H9 (cell line): Measurements from ENCODE around the gene ASMTL. TPM values are rescaled to one million over a fixed set of nuclear protein-coding genes. Genes with fewer than 3 reads are reported as not detected.

Experiments
- DNase-seq: peaks from one replicate; pipeline ENCODE4 v3.0.0-alpha.2; 2017
- H2AFZ ChIP-seq: one replicate; pipeline ENCODE4 v1.6.1; 2013; ENCODE audit warnings: mild to moderate bottlenecking, low read length, control low read depth, moderate library complexity
- H2AK5ac ChIP-seq: 2 replicates; pipeline ENCODE4 v1.6.1; 2013; ENCODE audit warnings: low read length, control low read depth, mixed read lengths; ENCODE audit not compliant: insufficient read length
- H2BK120ac ChIP-seq: one replicate; pipeline ENCODE4 v1.6.1; 2013; ENCODE audit warnings: low read depth, mild to moderate bottlenecking, low read length, control low read depth, inconsistent platforms; ENCODE audit not compliant: poor library complexity, severe bottlenecking
- H2BK12ac ChIP-seq: 2 replicates; pipeline ENCODE4 v1.6.1; 2013; ENCODE audit warnings: low read length, control low read depth, mixed read lengths, low read depth; ENCODE audit not compliant: insufficient read length
- H2BK15ac ChIP-seq: 2 replicates; pipeline ENCODE4 v1.6.1; 2013; ENCODE audit warnings: low read depth, low read length, control low read depth
- H2BK20ac ChIP-seq: one replicate; pipeline ENCODE4 v1.6.1; 2013; ENCODE audit warnings: low read depth, mild to moderate bottlenecking, low read length, control low read depth, inconsistent platforms; ENCODE audit not compliant: poor library complexity, severe bottlenecking
- H2BK5ac ChIP-seq: 2 replicates; pipeline ENCODE4 v1.6.1; 2013; ENCODE audit warnings: low read length, control low read depth, mixed read lengths; ENCODE audit not compliant: insufficient read length
- H3K14ac ChIP-seq: 2 replicates; pipeline ENCODE4 v1.6.1; 2013; ENCODE audit warnings: low read length, control low read depth; ENCODE audit not compliant: insufficient read depth
- H3K18ac ChIP-seq: 2 replicates; pipeline ENCODE4 v1.6.1; 2013; ENCODE audit warnings: low read depth, mild to moderate bottlenecking, mixed read lengths, low read length, control low read depth; ENCODE audit not compliant: insufficient read length
- H3K23ac ChIP-seq: 2 replicates; pipeline ENCODE4 v1.6.1; 2013; ENCODE audit warnings: low read length, control low read depth, mixed read lengths, low read depth; ENCODE audit not compliant: insufficient read length
- H3K23me2 ChIP-seq: 2 replicates; pipeline ENCODE4 v1.6.1; 2013; ENCODE audit warnings: low read depth, mild to moderate bottlenecking, mixed read lengths, low read length, control low read depth; ENCODE audit not compliant: insufficient read length, poor library complexity, severe bottlenecking
- H3K27ac ChIP-seq: 2 replicates; pipeline ENCODE4 v1.5.1; 2013; ENCODE audit warnings: low read length, control low read depth, mixed read lengths, low read depth; ENCODE audit not compliant: insufficient read length
- H3K27me3 ChIP-seq: 2 replicates; pipeline ENCODE4 v1.6.1; 2013; ENCODE audit warnings: low read length, control low read depth, inconsistent platforms; ENCODE audit not compliant: insufficient read depth
- H3K4ac ChIP-seq: 2 replicates; pipeline ENCODE4 v1.6.1; 2013; ENCODE audit warnings: low read depth, mild to moderate bottlenecking, control low read depth, inconsistent platforms, low read length, moderate library complexity
- H3K4me1 ChIP-seq: 2 replicates; pipeline ENCODE4 v1.6.1; 2013; ENCODE audit warnings: low read length, control low read depth, inconsistent platforms; ENCODE audit not compliant: insufficient read depth
- H3K4me2 ChIP-seq: 2 replicates; pipeline ENCODE4 v1.6.1; 2013; ENCODE audit warnings: low read length, control low read depth, mixed read lengths; ENCODE audit not compliant: insufficient read length, insufficient read depth
- H3K56ac ChIP-seq: 2 replicates; pipeline ENCODE4 v1.6.1; 2013; ENCODE audit warnings: low read depth, mild to moderate bottlenecking, mixed read lengths, low read length, control low read depth; ENCODE audit not compliant: insufficient read length
- H3K79me1 ChIP-seq: 2 replicates; pipeline ENCODE4 v1.6.1; 2013; ENCODE audit warnings: low read depth, mild to moderate bottlenecking, moderate library complexity, low read length, control low read depth, inconsistent platforms; ENCODE audit not compliant: insufficient read depth, poor library complexity, severe bottlenecking
- H3K79me2 ChIP-seq: 2 replicates; pipeline ENCODE4 v1.6.1; 2013; ENCODE audit warnings: low read length, control low read depth, inconsistent platforms; ENCODE audit not compliant: insufficient read depth
- H3K9ac ChIP-seq: 2 replicates; pipeline ENCODE4 v1.6.1; 2013; ENCODE audit warnings: low read length, control low read depth, mixed read lengths; ENCODE audit not compliant: insufficient read length; ENCODE audit errors: extremely low read depth
- H3K9me3 ChIP-seq: one replicate; pipeline ENCODE4 v1.6.1; 2013; ENCODE audit warnings: low read depth, low read length, inconsistent platforms; ENCODE audit not compliant: control insufficient read depth
- H3T11ph ChIP-seq: one replicate; pipeline ENCODE4 v1.6.1; 2013; ENCODE audit warnings: mild to moderate bottlenecking, low read length, control low read depth, inconsistent platforms
- H4K20me1 ChIP-seq: one replicate; pipeline ENCODE4 v1.6.1; 2013; ENCODE audit not compliant: control insufficient read depth, insufficient read length, insufficient read depth
- H4K5ac ChIP-seq: 2 replicates; pipeline ENCODE4 v1.6.1; 2013; ENCODE audit warnings: low read depth, mild to moderate bottlenecking, mixed read lengths, low read length, control low read depth; ENCODE audit not compliant: insufficient read length
- H4K8ac ChIP-seq: replicated peaks from 2 replicates; pipeline ENCODE4 v1.6.1; 2013; ENCODE audit warnings: low read length, control low read depth, mixed read lengths, low read depth; ENCODE audit not compliant: insufficient read length
- H4K91ac ChIP-seq: 2 replicates; pipeline ENCODE4 v1.6.1; 2013; ENCODE audit warnings: low read depth, mild to moderate bottlenecking, moderate library complexity, mixed read lengths, low read length, control low read depth; ENCODE audit not compliant: insufficient read length
- H3K27ac Mint-ChIP-seq, 3 experiments: 2 replicates in 2 of 3; 3 replicates in 1 of 3; pipeline ENCODE4 v1.8.0; 2020 to 2021; ENCODE audit warnings: mixed read lengths in 3 of 3, mild to moderate bottlenecking in 1 of 3, moderate library complexity in 1 of 3
- H3K27me3 Mint-ChIP-seq: 2 replicates; pipeline ENCODE4 v1.8.0; 2021; ENCODE audit warnings: low read depth, mild to moderate bottlenecking, moderate library complexity, mixed read lengths
- H3K36me3 Mint-ChIP-seq, 3 experiments: 2 replicates in 2 of 3; 3 replicates in 1 of 3; pipeline ENCODE4 v1.8.0; 2020 to 2021; ENCODE audit warnings: low read depth in 3 of 3, mixed read lengths in 3 of 3; ENCODE audit not compliant: insufficient read depth in 1 of 3
- H3K4me1 Mint-ChIP-seq, 2 experiments: 2 replicates each; pipeline ENCODE4 v1.8.0; 2020; ENCODE audit warnings: mixed read lengths in 2 of 2
- H3K4me3 Mint-ChIP-seq, 2 experiments: 2 replicates in 1 of 2; 3 replicates in 1 of 2; pipeline ENCODE4 v1.8.0; 2020 to 2021; ENCODE audit warnings: mild to moderate bottlenecking in 2 of 2, mixed read lengths in 2 of 2, moderate library complexity in 1 of 2
- H3K9me3 Mint-ChIP-seq, 2 experiments: 2 replicates in 1 of 2; 3 replicates in 1 of 2; pipeline ENCODE4 v1.8.0; 2020; ENCODE audit warnings: mild to moderate bottlenecking in 2 of 2, mixed read lengths in 2 of 2, moderate library complexity in 1 of 2
- CTCF ChIP-seq: fragments of 200-600 bp; sonication (generic); conservative IDR thresholded peaks from 3 replicates; pipeline ENCODE4 v1.8.0; 2021; ENCODE audit warnings: antibody characterized with exemption, mild to moderate bottlenecking
- WGBS: extraction: QIAGEN DNeasy Blood & Tissue Kit; methylation state at CpG from one replicate; pipeline ENCODE4 v1.1.7; 2013; ENCODE audit warnings: missing lambda C conversion rate, low lambda C conversion rate, mixed read lengths; ENCODE audit not compliant: insufficient read length; ENCODE audit errors: extremely low coverage; 5-methylcytosine and 5-hydroxymethylcytosine counted together
- total RNA-seq: library from RNA; stranded (reverse); gene quantifications from 2 replicates; pipeline ENCODE4 v1.2.1, GENCODE V29; 2021

Gene ASMTL
- total RNA-seq, 1 experiment from 2014 or later = 59.8 TPM

- no peak overlapping the region for H4K91ac ChIP-seq
- H3K9me3 ChIP-seq = no peaks in the 10 kb centered on the region
- no peak overlapping the region for H3K4me2 ChIP-seq
- H3K18ac ChIP-seq = no peak overlapping the region
- no peak overlapping the region for H2AK5ac ChIP-seq
- H3K56ac ChIP-seq = no peak overlapping the region
- DNase-seq = no peak
- H3K4ac ChIP-seq = no peak overlapping the region
- TF ChIP-seq CTCF = no peak
- H3T11ph ChIP-seq = no peak overlapping the region
- no peaks in the 10 kb centered on the region for H4K20me1 ChIP-seq
- H2AFZ ChIP-seq = no peak overlapping the region
- H3K27ac ChIP-seq = no peak overlapping the region
- peaks cover 8% of the 10 kb centered on the region for H3K27me3 Mint-ChIP-seq
- WGBS = no CpG with 5 or more reads among the region's 12 CpGs
- no peak overlapping the region for H4K5ac ChIP-seq
- no peaks in the 10 kb centered on the region for H3K23me2 ChIP-seq
- H3K79me1 ChIP-seq = no peaks in the 10 kb centered on the region
- no peak overlapping the region for H3K23ac ChIP-seq
- no peak overlapping the region for H2BK12ac ChIP-seq
- H3K9ac ChIP-seq = no peak overlapping the region
- H2BK15ac ChIP-seq = no peak overlapping the region
- H3K36me3 Mint-ChIP-seq = no peaks in the 10 kb centered on the region
- H3K4me1 Mint-ChIP-seq = peaks cover 6% of the 10 kb centered on the region in 2 experiments
- no peaks in the 10 kb centered on the region for H3K79me2 ChIP-seq
- H4K8ac ChIP-seq = no peak overlapping the region
- H3K27me3 ChIP-seq = no peaks in the 10 kb centered on the region; the same call in 1 of the 2 replicates
- H3K27ac Mint-ChIP-seq = no peak overlapping the region; a peak in 1 of 7 replicates
- H2BK20ac ChIP-seq = no peak overlapping the region
- no peak overlapping the region for H2BK120ac ChIP-seq
- H2BK5ac ChIP-seq = no peak overlapping the region
- H3K4me1 ChIP-seq = no peaks in the 10 kb centered on the region
- H3K9me3 Mint-ChIP-seq = no peaks in the 10 kb centered on the region; a peak in 1 of 5 replicates
- H3K14ac ChIP-seq = no peak overlapping the region; the same call in 1 of the 2 replicates
- H3K4me3 Mint-ChIP-seq = no peak overlapping the region
These were observed 12.2 kb upstream of the ASMTL start for GRCh38 chrX:1464971-1465285.
